PC-9 (cell line): Measurements from ENCODE around the gene SCGB3A1. TPM values are rescaled to one million over a fixed set of nuclear protein-coding genes. Genes with fewer than 3 reads are reported as not detected.

ENCODE experiments used
- BruUV-seq: library from RNA; stranded (reverse); fragments of 400-500 nt; replicated peaks from 2 replicates; lab custom pipeline; 2021; lab: Mats Ljungman, UMichigan
- CTCF ChIA-PET: fragments of 300-600 bp; sonication (Branson Sonifier 250); formaldehyde crosslinking; loops from one replicate; lab custom pipeline; 2022; ENCODE audit warnings: antibody characterized with exemption; lab: Charles Lee
- POLR2A ChIA-PET: fragments of 300-600 bp; sonication (Branson Sonifier 250); formaldehyde crosslinking; loops from one replicate; lab custom pipeline; 2022; ENCODE audit warnings: antibody characterized with exemption; ENCODE audit not compliant: unreplicated experiment; lab: Charles Lee
- DNase-seq, 2 experiments: peaks; one replicate each; pipeline versions ENCODE4 v3.0.0 to v3.0.0-alpha.2; 2015 to 2022; ENCODE audit warnings: mixed read lengths in 1 of 2
- H2AFZ ChIP-seq: fragments of 200-600 bp; sonication (generic); 2 replicates; pipeline ENCODE4 v1.8.1; 2017; ENCODE audit warnings: antibody characterized with exemption
- H3F3A ChIP-seq: fragments of 200-600 bp; sonication (generic); 2 replicates; pipeline ENCODE4 v1.8.1; 2017; ENCODE audit warnings: antibody characterized with exemption, mild to moderate bottlenecking, low read depth; ENCODE audit not compliant: insufficient read depth
- H3K27ac ChIP-seq: fragments of 200-600 bp; sonication (generic); 2 replicates; pipeline ENCODE4 v1.6.1; 2016; ENCODE audit warnings: mixed run types
- H3K27me3 ChIP-seq: fragments of 200-600 bp; sonication (generic); 2 replicates; pipeline ENCODE4 v1.6.1; 2016; ENCODE audit warnings: low read depth, mixed run types; ENCODE audit not compliant: insufficient read depth
- H3K36me3 ChIP-seq: fragments of 200-600 bp; sonication (generic); 2 replicates; pipeline ENCODE4 v1.6.1; 2016; ENCODE audit warnings: low read depth, mixed run types
- H3K4me1 ChIP-seq: fragments of 200-600 bp; sonication (generic); replicated peaks from 2 replicates; pipeline ENCODE4 v1.6.1; 2016; ENCODE audit warnings: mixed run types; ENCODE audit not compliant: insufficient read depth
- H3K4me2 ChIP-seq: fragments of 200-600 bp; sonication (generic); 2 replicates; pipeline ENCODE4 v1.6.1; 2017; ENCODE audit warnings: mixed run types
- H3K4me3 ChIP-seq: fragments of 200-600 bp; sonication (generic); 2 replicates; pipeline ENCODE4 v1.6.1; 2016; ENCODE audit warnings: mixed run types
- H3K79me2 ChIP-seq: fragments of 200-600 bp; sonication (generic); 2 replicates; pipeline ENCODE4 v1.6.1; 2017; ENCODE audit warnings: low read depth, mixed run types
- H3K9me2 ChIP-seq: fragments of 200-600 bp; sonication (generic); 2 replicates; pipeline ENCODE4 v1.8.1; 2017; ENCODE audit warnings: mild to moderate bottlenecking; ENCODE audit not compliant: insufficient read depth
- H3K9me3 ChIP-seq: fragments of 200-600 bp; sonication (generic); 2 replicates; pipeline ENCODE4 v1.8.1; 2016; ENCODE audit warnings: low read depth; ENCODE audit not compliant: insufficient read depth
- H4K20me1 ChIP-seq: fragments of 200-600 bp; sonication (generic); 2 replicates; pipeline ENCODE4 v1.8.1; 2017; ENCODE audit not compliant: insufficient read depth
- CTCF ChIP-seq: fragments of 200-600 bp; sonication (generic); conservative IDR thresholded peaks from 2 replicates; pipeline ENCODE4 v1.6.1; 2017; ENCODE audit warnings: mixed run types, antibody characterized with exemption, mild to moderate bottlenecking, moderate library complexity
- EZH2 ChIP-seq: fragments of 200-600 bp; sonication (generic); IDR thresholded peaks from 2 replicates; pipeline ENCODE4 v1.8.0; 2017; ENCODE audit warnings: antibody characterized with exemption, low read depth
- intact Hi-C: fragments of 100-400 bp; cut with micrococcal nuclease; formaldehyde crosslinking; loops from one replicate; pipeline ENCODE4 v1.10.0; 2022; ENCODE audit not compliant: unreplicated experiment
- total RNA-seq: library from RNA; stranded (reverse); gene quantifications from 2 replicates; pipeline ENCODE4 v1.2.3, GENCODE V29; 2021

Gene SCGB3A1
- total RNA-seq, 1 experiment from 2014 or later, result not detected

DNA sequence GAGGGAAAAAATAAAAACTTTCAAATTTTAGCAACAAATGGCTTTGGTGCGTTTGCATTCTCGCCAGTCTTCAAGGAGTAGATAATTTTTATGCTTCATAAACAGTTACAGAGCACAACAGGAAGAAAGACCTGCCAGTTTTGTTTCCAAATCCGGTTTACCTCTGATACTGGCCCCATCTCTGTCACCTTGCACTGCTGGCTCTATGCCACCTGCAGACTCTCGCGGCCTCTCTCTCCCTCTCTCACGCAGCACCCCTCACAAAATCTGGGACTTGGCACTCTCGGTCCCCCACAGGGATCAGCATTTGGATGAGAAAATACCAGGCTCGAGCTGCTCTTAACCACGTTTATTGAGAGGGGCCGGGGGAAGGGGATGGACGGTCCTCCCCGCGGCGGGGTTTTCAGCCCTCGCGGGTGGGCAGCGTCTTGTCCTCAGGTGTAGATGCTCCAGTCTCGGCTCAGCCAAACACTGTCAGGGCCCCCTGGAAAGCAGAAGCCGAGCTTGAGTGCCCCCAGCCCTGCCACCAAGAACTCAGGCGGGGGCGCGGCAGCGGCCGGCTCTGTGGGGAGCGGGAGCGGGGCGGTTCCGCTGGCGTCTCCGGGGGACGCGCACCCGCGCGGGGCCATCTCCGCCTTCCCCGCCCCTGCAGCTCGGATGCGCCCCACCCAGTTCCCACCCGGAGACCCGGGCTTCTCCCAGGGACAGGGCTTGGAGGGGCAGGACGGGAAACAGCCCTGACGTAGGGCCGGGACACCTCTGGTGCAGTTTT lies 1.3 kb downstream of the SCGB3A1 start:
- no peak overlapping the region for H3K4me2 ChIP-seq
- intact Hi-C loops, result no loop called here
- no peak for TF ChIP-seq CTCF
- TF ChIP-seq EZH2, result no peak
- DNase-seq, result no peak
- POLR2A ChIA-PET, result no interaction called here
- H3K79me2 ChIP-seq, result no peaks in the 10 kb centered on the region
- no peaks in the 10 kb centered on the region; the same call in 1 of the 2 replicates for H3K9me3 ChIP-seq
- H3K27ac ChIP-seq, result no peak overlapping the region
- H3K36me3 ChIP-seq, result no peaks in the 10 kb centered on the region
- no peaks in the 10 kb centered on the region for H3F3A ChIP-seq
- peaks cover 22% of the 10 kb centered on the region; the same call in 1 of the 2 replicates for H3K27me3 ChIP-seq
- CTCF ChIA-PET, result no interaction called here
- no peak overlapping the region for H3K4me3 ChIP-seq
- no peaks in the 10 kb centered on the region for H4K20me1 ChIP-seq
- no peaks in the 10 kb centered on the region for H3K9me2 ChIP-seq
- H2AFZ ChIP-seq, result no peak overlapping the region
- no TSS peak for BruUV-seq
- no peaks in the 10 kb centered on the region for H3K4me1 ChIP-seq

DNA sequence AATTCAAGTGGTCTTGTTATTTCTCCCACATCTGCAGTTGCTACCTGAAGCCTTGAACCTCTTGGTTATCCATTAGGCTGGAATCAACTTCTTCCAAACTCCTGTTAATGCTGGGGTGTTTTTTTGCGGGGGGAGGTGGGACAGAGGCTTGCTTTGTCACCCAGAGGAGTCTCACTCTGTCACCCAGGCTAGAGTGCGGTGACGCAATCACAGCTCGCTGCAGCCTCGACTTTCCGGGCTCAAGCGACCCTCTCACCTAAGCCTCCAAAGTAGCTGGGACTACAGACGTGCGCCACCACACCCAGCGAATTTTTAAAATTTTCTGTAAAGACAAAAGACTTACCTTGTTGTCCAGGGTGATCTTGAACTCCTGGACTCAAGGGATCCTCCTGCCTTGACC lies 4.4 kb downstream of the SCGB3A1 start:
- Histone ChIP-seq H3K36me3 (no peaks in the 10 kb centered on the region), H3K79me2 (no peaks in the 10 kb centered on the region), H3K9me2 (no peaks in the 10 kb centered on the region), H3K27me3 (no peaks in the 10 kb centered on the region), H3F3A (peaks cover 6% of the 10 kb centered on the region; the same call in 1 of the 2 replicates), H2AFZ (no peak overlapping the region), H3K27ac (no peak overlapping the region), H3K9me3 (no peaks in the 10 kb centered on the region; the same call in 1 of the 2 replicates), H3K4me1 (no peaks in the 10 kb centered on the region), H3K4me3 (no peak overlapping the region), H4K20me1 (0 out of 2 replicates have a peak, but pooled peaks cover 3% of the 10 kb centered on the region), H3K4me2 (no peak overlapping the region)
- ChIA-PET CTCF (interaction anchor here (0.6 kb wide), 1 partner anchor 15 kb away, joined by 3 read pairs; no protein-coding TSS in a partner anchor), POLR2A (no interaction called here)
- no TSS peak for BruUV-seq
- DNase-seq, result no peak
- intact Hi-C loops, result no loop called here
- TF ChIP-seq CTCF (no peak), EZH2 (no peak)

DNA sequence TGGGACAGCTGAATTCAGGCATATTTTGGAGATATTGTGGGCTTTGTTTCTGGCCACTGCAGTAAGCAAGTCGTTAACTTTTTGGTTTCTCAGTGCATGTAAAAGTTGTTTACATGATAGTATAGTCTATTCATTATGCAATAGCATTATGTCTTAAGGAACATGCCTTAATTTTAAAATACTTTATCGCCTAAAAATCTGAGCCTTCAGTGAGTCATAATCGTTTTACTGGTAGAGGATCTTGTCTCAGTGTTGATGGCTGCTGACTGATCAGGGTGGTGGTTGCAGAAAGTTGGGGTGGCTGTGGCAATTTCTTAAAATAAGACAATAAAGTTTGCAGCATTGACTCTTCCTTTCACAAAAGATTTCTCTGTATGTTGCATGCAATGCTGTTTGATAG lies 5.1 kb downstream of the SCGB3A1 start:
- H3K4me3 ChIP-seq, result no peak overlapping the region
- no peaks in the 10 kb centered on the region for H3K36me3 ChIP-seq
- no peak overlapping the region for H3K4me2 ChIP-seq
- TF ChIP-seq EZH2 (no peak), CTCF (no peak)
- intact Hi-C loops, result no loop called here
- no peaks in the 10 kb centered on the region for H3K9me2 ChIP-seq
- no peak overlapping the region for H3K27ac ChIP-seq
- H4K20me1 ChIP-seq, result 0 out of 2 replicates have a peak, but pooled peaks cover 3% of the 10 kb centered on the region
- H3K4me1 ChIP-seq, result no peaks in the 10 kb centered on the region
- ChIA-PET POLR2A (interaction anchor here (0.6 kb wide), 1 partner anchor 11 kb away, joined by 13 read pairs; no protein-coding TSS in a partner anchor), CTCF (no interaction called here)
- H2AFZ ChIP-seq, result no peak overlapping the region
- BruUV-seq, result no TSS peak
- peaks cover 6% of the 10 kb centered on the region; the same call in 1 of the 2 replicates for H3F3A ChIP-seq
- H3K27me3 ChIP-seq, result no peaks in the 10 kb centered on the region
- H3K9me3 ChIP-seq, result no peaks in the 10 kb centered on the region; the same call in 1 of the 2 replicates
- no peaks in the 10 kb centered on the region for H3K79me2 ChIP-seq
- DNase-seq, result no peak
